B cell (primary cell): Measurements from ENCODE around the gene LBH. TPM values are rescaled to one million over a fixed set of nuclear protein-coding genes. Genes with fewer than 3 reads are reported as not detected.

Experiments
- ATAC-seq: fragments of 200-7000 bp; cut with Tn5 transposase; one replicate; pipeline ENCODE4 v1.10.0; 2021; ENCODE audit warnings: low read depth, mild to moderate bottlenecking, moderate number of reproducible peaks, moderate library complexity
- CTCF ChIA-PET: fragments of 350-600 bp; sonication (Branson Sonifier 250); formaldehyde crosslinking; loops from one replicate; lab custom pipeline; 2021; ENCODE audit warnings: antibody characterized with exemption, inconsistent platforms; lab: Charles Lee
- POLR2A ChIA-PET: fragments of 350-600 bp; sonication (Branson Sonifier 250); formaldehyde crosslinking; loops from one replicate; lab custom pipeline; 2021; ENCODE audit warnings: antibody characterized with exemption; lab: Charles Lee
- DNase-seq: peaks from one replicate; pipeline ENCODE4 v3.0.0; 2013
- H2AFZ ChIP-seq: 2 replicates; pipeline ENCODE4 v1.6.1; 2012; ENCODE audit warnings: mild to moderate bottlenecking, low read depth, low read length; ENCODE audit not compliant: insufficient read depth, poor library complexity, severe bottlenecking
- H3K27ac ChIP-seq, 2 donors: 1 replicate in 1 of 2; 2 replicates in 1 of 2; pipeline ENCODE4 v1.5.1; 2012 to 2013; ENCODE audit warnings: low read length in 2 of 2, mild to moderate bottlenecking in 2 of 2, moderate library complexity in 1 of 2
- H3K27me3 ChIP-seq, 4 experiments: fragments of 200-600 bp in 1 of 4; sonication (generic) in 1 of 4; replicated peaks in 1 of 4; 1 replicate in 2 of 4; 2 replicates in 2 of 4; pipeline versions ENCODE4 v1.6.1 to v1.7.0; 2013 to 2016; ENCODE audit warnings: low read length in 3 of 4, mild to moderate bottlenecking in 2 of 4, mixed read lengths in 1 of 4, moderate library complexity in 1 of 4; ENCODE audit not compliant: insufficient read depth in 4 of 4, control insufficient read depth in 3 of 4; ENCODE audit errors: control extremely low read depth in 1 of 4
- H3K36me3 ChIP-seq, 2 experiments: replicated peaks in 1 of 2; 1 replicate in 1 of 2; 2 replicates in 1 of 2; pipeline versions ENCODE4 v1.6.1 to v1.7.1; 2013; ENCODE audit warnings: low read length in 1 of 2; ENCODE audit not compliant: insufficient read depth in 2 of 2, control insufficient read depth in 1 of 2; ENCODE audit errors: control extremely low read depth in 1 of 2, extremely low read depth in 1 of 2
- H3K4me1 ChIP-seq, 2 donors: fragments of 200-600 bp in 1 of 2; sonication (generic) in 1 of 2; 1 replicate in 1 of 2; 2 replicates in 1 of 2; pipeline versions ENCODE4 v1.5.1 to v1.6.1; 2013 to 2017; ENCODE audit warnings: low read length in 2 of 2; ENCODE audit not compliant: control insufficient read depth in 2 of 2, insufficient read depth in 2 of 2
- H3K4me2 ChIP-seq: replicated peaks from 2 replicates; pipeline ENCODE3; 2012; ENCODE audit warnings: mild to moderate bottlenecking, low read depth, low read length; ENCODE audit not compliant: poor library complexity, severe bottlenecking
- H3K4me3 ChIP-seq, 5 experiments: fragments of 200-600 bp in 1 of 5; sonication (generic) in 1 of 5; 1 replicate in 3 of 5; 2 replicates in 2 of 5; pipeline versions ENCODE4 v1.5.1 to v1.7.0; 2011 to 2016; ENCODE audit warnings: low read length in 4 of 5, mild to moderate bottlenecking in 4 of 5, low read depth in 2 of 5, control low read depth in 1 of 5, moderate library complexity in 1 of 5; ENCODE audit not compliant: insufficient read depth in 1 of 5; ENCODE audit errors: control extremely low read depth in 1 of 5, extremely low read depth in 1 of 5
- H3K79me2 ChIP-seq: fragments of 200-600 bp; sonication (generic); one replicate; pipeline ENCODE4 v1.6.0; 2016; ENCODE audit warnings: low read length; ENCODE audit not compliant: control insufficient read depth, insufficient read depth
- H3K9ac ChIP-seq: fragments of 200-600 bp; sonication (generic); 2 replicates; pipeline ENCODE4 v1.6.1; 2017; ENCODE audit warnings: mild to moderate bottlenecking, low read length, moderate library complexity
- H3K9me3 ChIP-seq, 3 donors: one replicate each; pipeline versions ENCODE4 v1.6.1 to v1.7.1; 2013; ENCODE audit warnings: low read length in 2 of 3; ENCODE audit not compliant: control insufficient read depth in 2 of 3, insufficient read depth in 1 of 3; ENCODE audit errors: control extremely low read depth in 1 of 3
- H4K20me1 ChIP-seq: 2 replicates; pipeline ENCODE4 v1.6.0; 2012; ENCODE audit warnings: mild to moderate bottlenecking, low read length; ENCODE audit not compliant: insufficient read depth, control insufficient read depth, poor library complexity, severe bottlenecking
- H3K27ac Mint-ChIP-seq: one replicate; pipeline ENCODE4 v1.8.0; 2021; ENCODE audit warnings: mixed read lengths
- H3K27me3 Mint-ChIP-seq: one replicate; pipeline ENCODE4 v1.8.0; 2021; ENCODE audit warnings: mixed read lengths
- H3K4me1 Mint-ChIP-seq: one replicate; pipeline ENCODE4 v1.8.0; 2021; ENCODE audit warnings: mixed read lengths
- H3K4me3 Mint-ChIP-seq: one replicate; pipeline ENCODE4 v1.8.0; 2021; ENCODE audit warnings: mixed read lengths
- H3K9me3 Mint-ChIP-seq: one replicate; pipeline ENCODE4 v1.8.0; 2022; ENCODE audit warnings: mixed read lengths; ENCODE audit not compliant: insufficient read depth
- EZH2 ChIP-seq: IDR thresholded peaks from 2 replicates; pipeline ENCODE4 v1.6.1; 2012; ENCODE audit warnings: borderline replicate concordance, low read depth, mild to moderate bottlenecking, moderate library complexity, low read length; ENCODE audit not compliant: insufficient read depth, poor library complexity, severe bottlenecking
- WGBS: methylation state at CpG from one replicate; pipeline ENCODE4 v1.1.5; 2013; ENCODE audit warnings: missing lambda C conversion rate; ENCODE audit not compliant: insufficient coverage; 5-methylcytosine and 5-hydroxymethylcytosine counted together
- intact Hi-C: fragments of 100-400 bp; cut with micrococcal nuclease; formaldehyde crosslinking; loops from one replicate; pipeline ENCODE4 v1.10.0; 2022
- polyA plus RNA-seq: library from polyadenylated mRNA; depleted of rRNA; stranded (reverse); fragments of >200 nt; gene quantifications from 2 replicates; pipeline ENCODE4 v1.2.3, GENCODE V29; 2012
- total RNA-seq, 2 donors: library from RNA; stranded (reverse); fragments of 120-200 nt in 1 of 2; gene quantifications; 1 replicate in 1 of 2; 2 replicates in 1 of 2; pipeline versions ENCODE4 v1.2.3 to v1.2.4, GENCODE V29; 2013 to 2022
- TF ChIP-seq, protein P1 (sequence below): fragments of 200-600 bp; IDR thresholded peaks from one replicate; pipeline ENCODE4 v1.8.0; 2022; ENCODE audit warnings: antibody characterized with exemption, mild to moderate bottlenecking

LBH gene
- total and polyA plus RNA-seq, 2 donors (not counting 1 experiment from before 2014, with no cell fraction given) = 158 to 201 TPM

DNA sequence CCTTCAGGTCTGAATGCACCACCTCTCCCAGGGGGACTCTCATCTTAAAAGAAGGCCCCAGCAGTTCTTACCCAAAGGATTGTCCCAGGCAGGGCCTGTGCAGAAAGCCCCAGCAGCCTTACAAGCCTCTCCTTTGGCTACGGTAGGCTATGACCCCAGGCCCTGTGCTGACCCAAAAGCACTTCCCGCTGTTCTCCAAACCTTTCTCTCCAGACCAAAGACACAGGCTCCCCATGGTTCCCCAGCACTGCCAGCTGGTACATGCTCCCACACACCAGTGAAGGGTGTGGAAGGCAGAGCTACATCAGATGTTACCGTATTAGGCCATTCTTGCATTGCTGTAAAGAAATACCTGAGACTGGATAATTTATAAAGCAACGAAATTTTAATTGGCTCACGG lies 35.4 kb downstream of the LBH start:
- intact Hi-C loops = loop anchor here (1.0 to 5.0 kb wide), 3 partner anchors 16 to 34 kb away; partner anchors contain the start of gene LBH
- POLR2A ChIA-PET = interaction anchor here (0.9 to 2.6 kb wide), 10 partner anchors 10 to 70 kb away, joined by 3 to 21 read pairs (median 4); partner anchors contain the start of gene LBH
- Mint-ChIP-seq H3K9me3 (peaks cover 3% of the 10 kb centered on the region), H3K4me1 (peaks cover 83% of the 10 kb centered on the region), H3K27ac (peak overlapping the region; percentile 99), H3K27me3 (no peaks in the 10 kb centered on the region), H3K4me3 (peak overlapping the region; percentile 85)
- peak overlapping the region; percentile 80 for H2AFZ ChIP-seq
- no peak for TF ChIP-seq EZH2
- TF ChIP-seq, protein P1, sequence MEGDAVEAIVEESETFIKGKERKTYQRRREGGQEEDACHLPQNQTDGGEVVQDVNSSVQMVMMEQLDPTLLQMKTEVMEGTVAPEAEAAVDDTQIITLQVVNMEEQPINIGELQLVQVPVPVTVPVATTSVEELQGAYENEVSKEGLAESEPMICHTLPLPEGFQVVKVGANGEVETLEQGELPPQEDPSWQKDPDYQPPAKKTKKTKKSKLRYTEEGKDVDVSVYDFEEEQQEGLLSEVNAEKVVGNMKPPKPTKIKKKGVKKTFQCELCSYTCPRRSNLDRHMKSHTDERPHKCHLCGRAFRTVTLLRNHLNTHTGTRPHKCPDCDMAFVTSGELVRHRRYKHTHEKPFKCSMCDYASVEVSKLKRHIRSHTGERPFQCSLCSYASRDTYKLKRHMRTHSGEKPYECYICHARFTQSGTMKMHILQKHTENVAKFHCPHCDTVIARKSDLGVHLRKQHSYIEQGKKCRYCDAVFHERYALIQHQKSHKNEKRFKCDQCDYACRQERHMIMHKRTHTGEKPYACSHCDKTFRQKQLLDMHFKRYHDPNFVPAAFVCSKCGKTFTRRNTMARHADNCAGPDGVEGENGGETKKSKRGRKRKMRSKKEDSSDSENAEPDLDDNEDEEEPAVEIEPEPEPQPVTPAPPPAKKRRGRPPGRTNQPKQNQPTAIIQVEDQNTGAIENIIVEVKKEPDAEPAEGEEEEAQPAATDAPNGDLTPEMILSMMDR = no peak
- H3K27ac ChIP-seq = peak overlapping the region; percentile 76 to 90
- 100% methylated on average over 5 of the region's 5 CpGs for WGBS
- H3K9me3 ChIP-seq = peaks cover 0 to 7% (median 2%) of the 10 kb centered on the region in 3 donors
- CTCF ChIA-PET = interaction anchor here (0.9 to 2.5 kb wide), 14 partner anchors 14 to 445 kb away, joined by 3 to 14 read pairs (median 5); no protein-coding TSS in a partner anchor
- H3K27me3 ChIP-seq = no peaks in the 10 kb centered on the region
- peaks cover 69 to 77% of the 10 kb centered on the region in 2 donors for H3K4me1 ChIP-seq
- peaks cover 14% of the 10 kb centered on the region for H3K79me2 ChIP-seq
- peak overlapping the region; percentile 43 for H3K9ac ChIP-seq
- H3K36me3 ChIP-seq = no peaks in the 10 kb centered on the region
- ATAC-seq (no peak), DNase-seq (no peak)
- H4K20me1 ChIP-seq = no peaks in the 10 kb centered on the region
- H3K4me3 ChIP-seq = peak overlapping the region in 1 of 5 experiments; percentile 16
- peak overlapping the region; percentile 62 for H3K4me2 ChIP-seq
